ENCODE data around the gene SH3RF3.

Gene SH3RF3

GRCh38 chr2:109290887-109291643, 162.1 kb downstream of the SH3RF3 start:
- DNase-seq, result no peak

GRCh38 chr2:109292386-109292785, 163.4 kb downstream of the SH3RF3 start:
- DNase-seq, result no peak

GRCh38 chr2:109293663-109294062, 164.7 kb downstream of the SH3RF3 start:
- DNase-seq, result no peak

- DNase-seq, result no peak
Measured at GRCh38 chr2:109294523-109294922, 165.5 kb downstream of the SH3RF3 start.

- no peak for DNase-seq
Measured at GRCh38 chr2:109295070-109295780, 166.2 kb downstream of the SH3RF3 start.

GRCh38 chr2:109295781-109296117, 166.7 kb downstream of the SH3RF3 start:
- DNase-seq, result no peak

- no peak for DNase-seq
Measured at GRCh38 chr2:109297566-109298490, 168.8 kb downstream of the SH3RF3 start.

GRCh38 chr2:109298851-109299250, 169.8 kb downstream of the SH3RF3 start:
- DNase-seq, result no peak

GRCh38 chr2:109299536-109299935, 170.5 kb downstream of the SH3RF3 start:
- DNase-seq, result no peak

GRCh38 chr2:109300582-109300981, 171.6 kb downstream of the SH3RF3 start:
- DNase-seq, result no peak

GRCh38 chr2:109301746-109302145, 172.7 kb downstream of the SH3RF3 start:
- DNase-seq, result no peak

- no peak for DNase-seq
Measured at GRCh38 chr2:109302319-109302718, 173.3 kb downstream of the SH3RF3 start.

- no peak for DNase-seq
Measured at GRCh38 chr2:109304242-109304641, 175.2 kb downstream of the SH3RF3 start.

GRCh38 chr2:109304731-109305470, 175.9 kb downstream of the SH3RF3 start:
- DNase-seq, result no peak

- no peak for DNase-seq
Measured at GRCh38 chr2:109305490-109306167, 176.6 kb downstream of the SH3RF3 start.

- no peak for DNase-seq
Measured at GRCh38 chr2:109306190-109306589, 177.2 kb downstream of the SH3RF3 start.

- no peak for DNase-seq
Measured at GRCh38 chr2:109311771-109312170, 182.8 kb downstream of the SH3RF3 start.

- DNase-seq, result no peak
Measured at GRCh38 chr2:109312902-109313301, 183.9 kb downstream of the SH3RF3 start.

- DNase-seq, result no peak
Measured at GRCh38 chr2:109313343-109313742, 184.3 kb downstream of the SH3RF3 start.

- no peak for DNase-seq
Measured at GRCh38 chr2:109316091-109316490, 187.1 kb downstream of the SH3RF3 start.

- DNase-seq, result no peak
Measured at GRCh38 chr2:109317471-109318095, 188.6 kb downstream of the SH3RF3 start.
